ENCODE measurements around the gene BACH1.

BACH1 gene

DNA sequence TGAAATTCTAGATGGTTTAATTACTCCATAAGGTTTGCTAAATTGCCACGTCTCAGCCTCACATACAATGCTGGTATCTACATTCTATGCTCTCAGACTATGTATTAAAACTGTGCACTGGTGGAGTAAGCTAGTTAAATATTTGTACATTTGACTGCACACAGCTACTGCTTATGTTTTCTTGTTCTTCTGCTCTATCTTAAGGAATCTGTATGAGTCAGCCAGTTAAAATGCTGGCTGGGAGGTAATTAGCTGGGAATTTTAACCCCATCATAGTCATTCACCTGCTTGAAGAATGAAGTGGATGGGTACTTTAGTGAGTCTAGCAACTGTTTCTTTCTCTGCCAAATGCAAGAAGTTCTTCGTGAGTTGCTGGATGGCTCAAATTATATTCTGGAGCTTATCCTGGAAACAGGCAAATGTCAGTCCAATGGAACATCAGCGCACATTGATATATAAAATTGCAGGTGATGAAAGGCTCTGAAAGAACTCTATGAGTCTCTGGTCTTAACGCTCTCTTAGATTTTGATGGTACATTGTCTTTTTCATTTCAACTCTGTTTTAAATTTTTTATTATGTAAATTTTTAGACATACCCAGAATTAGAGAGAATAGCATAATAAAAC is 83.4 kb downstream of the BACH1 start:
- peak; percentile 57 for DNase-seq (ENCODE audit: insufficient read length, low spot score)
- no peak for TF ChIP-seq POLR2A (IDR thresholded peaks at IDR 0.05; ENCODE audit: low read depth, low read length)
- no peak for FAIRE-seq

DNA sequence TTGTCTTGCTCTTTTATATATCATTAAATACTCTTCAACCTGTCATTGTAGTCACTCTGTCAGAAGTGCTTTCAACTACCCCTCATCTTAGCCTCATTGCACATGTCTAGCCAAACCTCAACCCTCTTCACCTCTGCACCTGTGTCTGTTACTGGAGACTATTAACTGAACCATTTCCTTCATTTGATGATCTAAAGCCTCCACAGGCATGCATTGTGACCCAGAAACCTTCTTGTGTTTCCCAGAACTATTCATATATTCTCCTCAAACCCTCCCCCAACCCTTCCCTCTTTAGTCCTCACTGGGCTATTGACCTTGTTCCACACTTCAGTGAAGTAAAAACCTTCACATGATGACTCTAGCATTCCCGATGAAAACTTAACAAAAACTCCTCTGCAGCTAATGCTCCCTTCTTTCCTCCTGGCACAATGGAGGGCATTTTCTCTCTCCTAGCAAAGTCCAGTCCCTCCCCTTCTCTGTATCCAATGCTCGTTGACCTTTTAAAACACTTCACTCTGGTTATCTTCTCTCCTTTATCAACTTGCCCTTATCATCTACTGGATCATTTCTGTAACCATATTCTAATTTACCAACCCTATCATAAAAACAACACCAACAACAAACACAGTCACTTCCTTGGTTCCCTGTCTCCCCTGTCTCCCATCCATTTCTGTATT is 86.1 kb downstream of the BACH1 start:
- DNase-seq (ENCODE audit: insufficient read length, low spot score) (no peak), FAIRE-seq (no peak)
- TF ChIP-seq POLR2A (IDR thresholded peaks at IDR 0.05; ENCODE audit: low read depth, low read length) = no peak

DNA sequence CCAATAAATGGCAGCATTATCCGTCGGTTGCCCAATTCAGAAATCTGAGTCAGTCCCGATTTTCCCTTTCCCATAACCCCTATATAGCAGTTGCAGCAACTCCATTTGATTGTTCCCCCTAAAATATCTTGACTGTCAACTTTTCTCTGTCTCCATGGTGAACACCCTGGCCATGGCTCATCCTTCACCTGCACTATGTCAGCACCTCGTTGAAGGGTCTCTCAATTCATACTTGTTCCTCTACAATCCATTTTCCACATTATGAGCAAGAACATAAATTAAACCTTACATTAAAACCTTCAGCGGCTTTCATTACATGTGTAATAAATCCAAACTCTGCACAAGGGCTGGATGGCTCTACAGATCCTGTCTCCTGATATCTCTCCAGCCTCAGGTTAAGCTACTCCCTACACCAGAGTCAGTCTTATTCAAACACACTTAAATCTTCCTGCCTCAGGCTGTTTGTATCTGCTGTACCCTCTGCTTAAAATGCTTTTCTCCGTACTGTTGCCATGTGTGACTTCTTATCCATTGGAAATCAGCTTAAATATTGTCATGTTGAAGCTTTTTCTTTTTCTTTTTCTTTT is 87.3 kb downstream of the BACH1 start:
- no peak for FAIRE-seq
- DNase-seq (ENCODE audit: insufficient read length, low spot score) = no peak
- TF ChIP-seq POLR2A (IDR thresholded peaks at IDR 0.05; ENCODE audit: low read depth, low read length) = no peak

DNA sequence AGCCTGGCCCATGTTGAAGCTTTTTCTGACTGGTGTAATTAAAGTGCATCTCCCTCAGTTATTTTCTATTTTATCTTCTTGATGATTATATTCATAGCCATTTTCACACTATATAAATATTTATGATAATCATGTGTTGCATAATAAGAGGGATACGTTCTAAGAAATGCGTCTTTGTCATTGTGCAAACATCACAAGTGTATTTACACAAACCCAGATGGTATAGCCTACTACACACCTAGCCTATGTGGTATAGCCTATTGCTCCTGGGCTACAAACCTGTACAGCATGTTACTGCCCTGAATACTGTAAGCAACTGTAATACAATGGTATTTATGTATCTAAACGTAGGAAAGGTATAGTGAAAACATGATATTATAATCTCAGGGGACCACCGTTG is 88.1 kb downstream of the BACH1 start:
- DNase-seq (ENCODE audit: insufficient read length, low spot score) (no peak), FAIRE-seq (no peak)
- TF ChIP-seq POLR2A (IDR thresholded peaks at IDR 0.05; ENCODE audit: low read depth, low read length) = no peak

DNA sequence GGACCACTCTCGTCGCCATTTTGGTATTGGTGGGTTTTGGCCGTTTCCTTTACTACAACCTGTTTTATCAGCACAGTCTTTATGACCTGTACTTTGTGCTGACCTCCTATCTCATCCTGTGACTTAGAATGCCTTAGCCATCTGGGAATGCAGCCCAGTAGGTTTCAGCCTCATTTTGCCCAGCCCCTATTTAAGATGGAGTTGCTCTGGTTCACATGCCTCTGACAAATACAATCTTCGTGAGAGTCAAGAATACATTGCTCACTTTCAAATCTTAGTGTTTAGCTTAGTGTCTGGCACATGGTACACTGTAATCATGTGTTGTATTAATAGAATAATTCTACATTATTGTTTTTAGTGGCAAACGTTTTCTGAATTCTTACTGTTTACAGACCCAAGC is 88.9 kb downstream of the BACH1 start:
- DNase-seq (ENCODE audit: insufficient read length, low spot score) = no peak
- TF ChIP-seq POLR2A (IDR thresholded peaks at IDR 0.05; ENCODE audit: low read depth, low read length) = no peak
- no peak for FAIRE-seq

DNA sequence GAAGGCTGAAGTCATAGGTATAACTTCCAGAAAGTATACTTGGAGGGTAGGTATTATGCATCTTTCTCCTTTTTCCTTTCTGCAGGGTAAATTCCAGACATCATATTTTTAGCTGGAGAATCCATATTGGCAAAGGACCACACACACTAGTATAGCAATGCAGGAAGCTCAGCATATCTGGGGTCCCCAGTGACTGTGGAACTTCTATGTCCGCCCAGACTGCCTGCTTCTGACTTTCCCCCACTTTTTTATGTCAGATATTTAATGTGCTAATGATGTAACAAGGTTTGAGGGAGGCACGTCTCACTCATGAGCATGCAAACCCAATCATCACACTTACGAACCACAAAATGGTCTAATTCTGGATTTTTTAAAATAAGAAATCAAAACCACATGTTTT is 90.4 kb downstream of the BACH1 start:
- FAIRE-seq (no peak), DNase-seq (ENCODE audit: insufficient read length, low spot score) (no peak)
- no peak for TF ChIP-seq POLR2A (IDR thresholded peaks at IDR 0.05; ENCODE audit: low read depth, low read length)

DNA sequence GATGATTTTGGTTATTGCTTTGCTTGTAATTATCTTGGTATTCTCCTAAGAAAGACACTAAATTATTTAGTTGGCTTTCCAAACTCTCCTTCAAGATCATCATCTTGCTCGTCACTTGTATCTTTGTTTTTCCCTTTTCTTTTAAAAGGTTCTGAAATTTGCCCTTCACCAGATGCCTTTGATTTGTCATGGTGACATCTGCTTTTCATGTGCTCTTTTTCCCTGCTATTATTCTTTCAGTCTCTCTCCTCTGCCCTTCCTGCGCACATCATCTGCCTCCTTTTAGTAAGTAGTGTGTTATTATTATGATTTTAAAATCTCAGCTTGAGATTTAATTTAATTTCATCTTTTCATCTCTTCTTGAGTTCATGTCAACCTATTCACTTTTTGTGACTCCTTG is 92.1 kb downstream of the BACH1 start:
- no peak for TF ChIP-seq POLR2A (IDR thresholded peaks at IDR 0.05; ENCODE audit: low read depth, low read length)
- no peak for DNase-seq (ENCODE audit: insufficient read length, low spot score)
- no peak for FAIRE-seq

DNA sequence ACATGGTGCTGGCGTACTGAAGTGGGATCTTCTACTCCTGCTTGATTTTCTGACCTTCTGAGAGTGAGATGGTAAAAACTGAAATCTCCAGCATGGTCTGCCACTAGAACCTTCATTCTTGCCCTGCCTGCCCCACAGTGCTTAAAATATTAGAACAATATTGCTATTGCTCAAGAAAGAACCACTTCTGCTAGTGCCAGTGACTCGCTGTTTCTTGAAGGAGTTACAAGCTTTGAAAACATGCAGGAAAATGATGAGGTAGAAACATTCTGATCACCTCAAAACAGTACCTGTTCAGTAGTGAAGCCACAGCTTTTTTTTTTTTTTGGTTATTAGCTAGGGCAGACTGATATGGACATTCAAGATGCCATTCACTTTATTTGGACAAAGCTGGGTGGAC is 95.3 kb downstream of the BACH1 start:
- no peak for TF ChIP-seq POLR2A (IDR thresholded peaks at IDR 0.05; ENCODE audit: low read depth, low read length)
- FAIRE-seq = no peak
- DNase-seq (ENCODE audit: insufficient read length, low spot score) = no peak

Data from H54 (cell line).